Heart left ventricle (tissue), 13 donors: ENCODE measurements around the gene TEF.

Experiments
- POLR2A ChIP-seq, 2 donors: fragments of 450-650 bp; IDR thresholded peaks; one replicate each; pipeline ENCODE4 v1.6.1; 2017; ENCODE audit warnings: antibody characterized with exemption in 2 of 2, mild to moderate bottlenecking in 2 of 2, moderate library complexity in 2 of 2
- TF ChIP-seq, protein P1 (sequence below), 12 donors: fragments of 200-600 bp; sonication (generic) in 4 of 12; IDR thresholded peaks; one replicate each; pipeline versions ENCODE4 v1.5.0 to v1.8.0; 2018 to 2022; ENCODE audit warnings: antibody characterized with exemption in 12 of 12, mild to moderate bottlenecking in 5 of 12
- donor health status: ischemic (EF 13 %, LVEDD 7.1; RV severe dilation, severe dysfunction).
- donor health status: DM: no; HTN: yes; CAD: no.
- donor health status: DM: no; HTN: no; CAD: no.
- donor health status: ischemic (EF 25% LVEDD 6.9; RV normal size, moderate dysfunction).
- donor health status: ischemic (EF 25% LVEDD 5.7; RV mildly dilated, moderate dysfunction).
- donor health status: ischemic (EF 35%, LVEDD 5.7; RV mildly dilated, moderate dysfunction).
- donor health status: nonischemic (EF 11% LVEDD 7.7; RV severe dilation, severe dysfunction).
- donor health status: DM: yes; HTN: yes; CAD: no.
- donor health status: PGD.
- donor health status: ischemic (EF 29% LVEDD 5.4; RV normal size, mild dysfunction).
- donor health status: nonischemic (EF 23%, LVEDD 6.1; RV moderate dilation, normal function).

DNA sequence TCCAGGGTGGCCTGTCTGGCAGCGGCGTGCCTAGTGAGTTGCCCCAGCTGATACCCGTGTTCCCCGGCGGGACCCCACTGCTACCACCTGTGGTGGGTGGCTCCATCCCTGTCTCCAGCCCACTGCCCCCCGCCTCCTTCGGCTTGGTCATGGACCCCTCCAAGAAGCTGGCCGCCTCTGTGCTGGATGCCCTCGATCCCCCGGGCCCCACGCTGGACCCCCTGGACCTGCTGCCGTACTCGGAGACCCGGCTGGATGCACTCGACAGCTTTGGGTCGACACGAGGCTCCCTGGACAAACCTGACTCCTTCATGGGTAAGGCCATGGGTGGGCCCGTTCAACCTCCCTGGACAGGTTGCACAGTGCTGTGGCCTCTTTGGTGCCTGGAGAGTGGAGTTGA is 41.9 kb upstream of the TEF start:
- TF ChIP-seq, protein P1, sequence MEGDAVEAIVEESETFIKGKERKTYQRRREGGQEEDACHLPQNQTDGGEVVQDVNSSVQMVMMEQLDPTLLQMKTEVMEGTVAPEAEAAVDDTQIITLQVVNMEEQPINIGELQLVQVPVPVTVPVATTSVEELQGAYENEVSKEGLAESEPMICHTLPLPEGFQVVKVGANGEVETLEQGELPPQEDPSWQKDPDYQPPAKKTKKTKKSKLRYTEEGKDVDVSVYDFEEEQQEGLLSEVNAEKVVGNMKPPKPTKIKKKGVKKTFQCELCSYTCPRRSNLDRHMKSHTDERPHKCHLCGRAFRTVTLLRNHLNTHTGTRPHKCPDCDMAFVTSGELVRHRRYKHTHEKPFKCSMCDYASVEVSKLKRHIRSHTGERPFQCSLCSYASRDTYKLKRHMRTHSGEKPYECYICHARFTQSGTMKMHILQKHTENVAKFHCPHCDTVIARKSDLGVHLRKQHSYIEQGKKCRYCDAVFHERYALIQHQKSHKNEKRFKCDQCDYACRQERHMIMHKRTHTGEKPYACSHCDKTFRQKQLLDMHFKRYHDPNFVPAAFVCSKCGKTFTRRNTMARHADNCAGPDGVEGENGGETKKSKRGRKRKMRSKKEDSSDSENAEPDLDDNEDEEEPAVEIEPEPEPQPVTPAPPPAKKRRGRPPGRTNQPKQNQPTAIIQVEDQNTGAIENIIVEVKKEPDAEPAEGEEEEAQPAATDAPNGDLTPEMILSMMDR (IDR thresholded peaks at IDR 0.05) = no peak
- no peak for TF ChIP-seq POLR2A (IDR thresholded peaks at IDR 0.05)
